ENCODE data around the gene ARSG.

The ARSG gene

GRCh38 chr17:68290955-68291835, at the start of gene ARSG, which contains the start of gene SLC16A6:
TSS of gene ARSG (plus strand) at chr17:68291495. CDS start at chr17:68307494, 15,999 bp downstream.
TSS of gene SLC16A6 (minus strand) at chr17:68291127. CDS start at chr17:68278320, 12,807 bp downstream.
- H3K36me3 Mint-ChIP-seq (ENCODE audit: low read depth) = no peaks in the 10 kb centered on the region
- peak within 1 kb of the TSS; percentile 91 for H3K4me3 Mint-ChIP-seq
- DNase-seq = peak; percentile 76
- no peak within 1 kb of the TSS for H3K27ac Mint-ChIP-seq
- no peaks in the 10 kb centered on the region for H3K9me3 Mint-ChIP-seq
- TF ChIP-seq CTCF (IDR thresholded peaks at IDR 0.05) = no peak
- H3K4me1 Mint-ChIP-seq = peaks cover 29% of the 10 kb centered on the region
- peaks cover 77% of the 10 kb centered on the region for H3K27me3 Mint-ChIP-seq (ENCODE audit: low read depth, poor library complexity)

DNA sequence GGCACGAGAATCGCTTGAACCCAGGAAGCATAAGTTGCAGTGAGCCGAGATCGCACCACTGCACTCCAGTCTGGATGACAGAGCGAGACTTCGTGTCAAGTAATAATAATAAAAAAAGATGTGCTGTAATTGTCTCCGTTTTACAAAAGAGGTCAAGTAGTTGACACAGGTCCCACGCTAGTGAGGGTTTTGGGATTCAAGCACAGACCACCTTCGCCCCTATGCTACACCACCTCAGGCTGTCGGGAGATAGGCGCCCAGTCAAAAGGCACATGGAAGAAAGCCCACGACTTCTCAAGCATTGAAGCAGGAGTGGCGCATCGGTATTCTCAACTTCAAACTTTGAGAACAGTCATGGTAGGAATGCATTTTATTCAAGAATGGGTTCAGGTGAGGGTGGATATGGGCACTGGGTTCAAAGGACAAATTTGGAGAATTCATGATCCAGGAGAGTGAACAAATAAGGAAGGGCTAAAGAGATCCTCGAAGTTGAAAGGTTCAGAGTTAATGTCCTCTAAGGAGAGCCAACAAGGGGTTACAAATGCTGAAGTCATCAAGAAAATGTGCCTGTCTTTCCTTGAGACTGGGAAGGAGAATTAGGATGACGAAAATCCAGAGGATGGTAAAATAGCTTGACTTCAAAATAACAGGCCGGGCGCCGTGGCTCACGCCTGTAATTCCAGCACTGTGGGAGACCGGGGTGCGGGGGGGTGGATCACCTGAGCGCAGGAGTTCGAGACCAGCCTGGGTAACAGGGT, 44.8 kb upstream of the ARSG start:
- DNase-seq = no peak

DNA sequence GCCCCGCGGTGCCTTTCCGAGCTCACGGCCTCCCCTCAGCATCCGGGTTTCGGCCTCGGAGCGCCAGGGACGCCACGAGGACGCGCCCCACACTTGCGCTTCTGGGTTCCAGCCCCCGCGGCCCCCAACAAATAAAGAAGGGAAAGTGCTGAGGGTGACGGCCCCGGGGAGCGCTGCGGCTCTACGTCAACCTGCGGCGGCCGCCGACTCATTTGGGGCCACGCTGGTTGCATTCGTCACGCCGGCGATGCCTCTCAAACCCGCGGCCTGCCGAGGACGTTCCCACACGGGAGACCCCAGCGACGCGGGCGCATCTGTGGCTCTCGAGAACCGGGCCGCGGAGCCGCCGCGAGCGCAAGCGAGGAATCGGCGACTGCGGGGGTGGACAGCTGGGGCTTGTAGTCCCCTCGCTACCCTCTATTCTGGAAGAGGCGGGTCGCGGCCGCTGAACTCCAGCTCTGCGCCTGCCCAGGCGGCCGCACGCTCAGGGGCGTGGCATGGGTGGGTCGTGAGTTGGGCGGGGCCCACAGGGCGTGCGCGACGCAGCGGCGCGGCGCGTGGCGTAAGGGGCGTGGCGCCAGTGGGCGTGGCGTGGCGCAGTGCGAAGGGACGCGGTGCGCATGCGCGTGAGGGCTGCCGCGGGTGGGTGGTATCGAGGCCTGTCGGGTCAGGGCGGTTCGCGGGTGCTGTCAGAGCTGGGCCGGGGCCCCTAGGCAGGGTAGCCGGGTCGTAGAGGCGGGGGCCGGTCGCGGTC, 43.7 kb upstream of the ARSG start, which contains the start of gene AMZ2:
Gene AMZ2 (plus strand): TSS at position 599 of the 754 bp plus-strand sequence. CDS start 2,145 bp downstream, outside the sequence.
- Mint-ChIP-seq H3K9me3 (no peaks in the 10 kb centered on the region), H3K27ac (peak within 1 kb of the TSS; percentile 81), H3K4me3 (peak within 1 kb of the TSS; percentile 88), H3K4me1 (peaks cover 17% of the 10 kb centered on the region), H3K36me3 (ENCODE audit: low read depth) (peaks cover 16% of the 10 kb centered on the region), H3K27me3 (ENCODE audit: low read depth, poor library complexity) (no peaks in the 10 kb centered on the region)
- peak; percentile 96 for DNase-seq
- no peak for TF ChIP-seq CTCF (IDR thresholded peaks at IDR 0.05)

More for the DNA sequence above, 44.8 kb upstream of the ARSG start:
- Mint-ChIP-seq H3K36me3 (ENCODE audit: low read depth) (peaks cover 7% of the 10 kb centered on the region), H3K4me3 (peak overlapping the region; percentile 88), H3K4me1 (peaks cover 17% of the 10 kb centered on the region), H3K27ac (peak overlapping the region; percentile 78), H3K9me3 (no peaks in the 10 kb centered on the region), H3K27me3 (ENCODE audit: low read depth, poor library complexity) (no peaks in the 10 kb centered on the region)
- TF ChIP-seq CTCF (IDR thresholded peaks at IDR 0.05) = no peak

DNA sequence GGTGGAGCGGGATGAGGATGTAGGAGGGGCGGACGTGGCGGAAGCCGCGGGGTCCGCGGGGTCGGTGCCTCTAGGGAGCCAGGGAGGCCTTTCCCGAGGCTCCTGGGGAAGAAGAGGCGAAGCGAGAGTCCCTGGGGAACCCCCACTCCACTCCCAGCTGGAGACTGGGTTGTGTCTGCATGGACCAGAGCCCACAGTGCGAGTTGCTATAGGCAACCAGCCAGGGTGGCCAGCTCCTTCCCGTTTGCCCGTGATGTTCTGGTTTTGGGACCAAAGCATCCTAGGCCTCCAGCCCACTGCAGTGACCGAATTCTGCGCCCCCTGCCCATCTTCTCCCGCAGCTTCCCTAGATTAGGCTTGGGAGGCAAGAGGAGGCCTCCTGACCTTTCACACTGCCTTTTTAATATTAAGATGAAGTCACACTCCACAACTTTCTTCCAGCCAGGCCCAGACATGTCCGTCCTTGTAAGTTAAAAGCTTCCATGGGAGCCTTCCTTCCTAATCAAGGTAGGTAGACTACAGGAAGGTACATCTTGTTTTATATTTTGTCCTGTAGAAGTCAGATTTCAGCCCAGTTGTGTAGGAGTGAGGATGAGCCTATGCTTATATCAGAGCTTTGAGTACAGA, 43.0 kb upstream of the ARSG start:
- H3K27me3 Mint-ChIP-seq (ENCODE audit: low read depth, poor library complexity) = no peaks in the 10 kb centered on the region

More for the DNA sequence above, 43.0 kb upstream of the ARSG start:
- TF ChIP-seq CTCF (IDR thresholded peaks at IDR 0.05) = no peak
- no peak for DNase-seq
- H3K9me3 Mint-ChIP-seq = no peaks in the 10 kb centered on the region
- peak overlapping the region; percentile 81 for H3K27ac Mint-ChIP-seq
- H3K4me3 Mint-ChIP-seq = peak overlapping the region; percentile 88
- H3K36me3 Mint-ChIP-seq (ENCODE audit: low read depth) = peaks cover 23% of the 10 kb centered on the region
- peaks cover 17% of the 10 kb centered on the region for H3K4me1 Mint-ChIP-seq

Data from nephron progenitor cell (in vitro differentiated cells).